ENCODE measurements around the gene FBXO33. TPM values are rescaled to one million over a fixed set of nuclear protein-coding genes. Genes with fewer than 3 reads are reported as not detected.

Gene FBXO33
- total and polyA plus RNA-seq, 2 experiments from 2014 or later = 9.0 to 21.4 TPM

- TF ChIP-seq EZH2phosphoT487 (IDR thresholded peaks at IDR 0.05; ENCODE audit: insufficient read depth, low read depth) = no peak
- TF ChIP-seq EZH2 (IDR thresholded peaks at IDR 0.05; ENCODE audit: insufficient read depth, poor library complexity, severe bottlenecking) = no peak
- Histone ChIP-seq H3K9me3 (ENCODE audit: low read depth) (no peaks in the 10 kb centered on the region), H3K9me2 (ENCODE audit: insufficient read depth) (no peaks in the 10 kb centered on the region), H3K4me3 (no peak overlapping the region), H2AFZ (no peak overlapping the region), H3K27ac (no peak overlapping the region), H4K20me1 (ENCODE audit: insufficient read depth) (no peaks in the 10 kb centered on the region), H3K4me1 (ENCODE audit: insufficient read depth) (no peaks in the 10 kb centered on the region), H3F3A (ENCODE audit: insufficient read depth) (no peaks in the 10 kb centered on the region), H3K4me2 (ENCODE audit: unreplicated experiment) (no peak overlapping the region), H3K36me3 (ENCODE audit: low read depth) (no peaks in the 10 kb centered on the region), H3K9ac (no peak overlapping the region), H3K79me2 (ENCODE audit: insufficient read depth) (no peaks in the 10 kb centered on the region), H3K27me3 (replicated peaks; ENCODE audit: insufficient read depth) (no peaks in the 10 kb centered on the region)
- no peak for DNase-seq
- in situ Hi-C loops (cut with MboI) = no loop called here
- 82 to 84% methylated on average over 14 of the region's 14 CpGs for WGBS, 2 experiments (ENCODE audit: low coverage in 1 of 2, low lambda C conversion rate in 2 of 2, missing lambda C conversion rate in 2 of 2)
Measured at GRCh38 chr14:39442293-39442692, 10.1 kb upstream of the FBXO33 start.

- in situ Hi-C loops (cut with MboI) = no loop called here
- H3F3A ChIP-seq (ENCODE audit: insufficient read depth) = no peaks in the 10 kb centered on the region
- 81 to 87% methylated on average over 6 of the region's 6 CpGs for WGBS, 2 experiments (ENCODE audit: low coverage in 1 of 2, low lambda C conversion rate in 2 of 2, missing lambda C conversion rate in 2 of 2)
- no peaks in the 10 kb centered on the region for H3K4me1 ChIP-seq (ENCODE audit: insufficient read depth)
- no peak overlapping the region for H3K4me3 ChIP-seq
- H3K9me2 ChIP-seq (ENCODE audit: insufficient read depth) = no peaks in the 10 kb centered on the region
- no peak overlapping the region for H2AFZ ChIP-seq
- H3K4me2 ChIP-seq (ENCODE audit: unreplicated experiment) = no peak overlapping the region
- no peaks in the 10 kb centered on the region for H3K36me3 ChIP-seq (ENCODE audit: low read depth)
- TF ChIP-seq EZH2phosphoT487 (IDR thresholded peaks at IDR 0.05; ENCODE audit: insufficient read depth, low read depth) (no peak), EZH2 (IDR thresholded peaks at IDR 0.05; ENCODE audit: insufficient read depth, poor library complexity, severe bottlenecking) (no peak)
- no peak overlapping the region for H3K27ac ChIP-seq
- DNase-seq = no peak
- H3K27me3 ChIP-seq (replicated peaks; ENCODE audit: insufficient read depth) = no peaks in the 10 kb centered on the region
- no peaks in the 10 kb centered on the region for H3K79me2 ChIP-seq (ENCODE audit: insufficient read depth)
- H4K20me1 ChIP-seq (ENCODE audit: insufficient read depth) = no peaks in the 10 kb centered on the region
- no peak overlapping the region for H3K9ac ChIP-seq
- H3K9me3 ChIP-seq (ENCODE audit: low read depth) = no peaks in the 10 kb centered on the region
Measured at GRCh38 chr14:39441805-39442204, 9.6 kb upstream of the FBXO33 start.

- H2AFZ ChIP-seq = no peak overlapping the region
- H3K27me3 ChIP-seq (replicated peaks; ENCODE audit: insufficient read depth) = no peaks in the 10 kb centered on the region
- 58 to 72% methylated on average over 5 of the region's 5 CpGs for WGBS, 2 experiments (ENCODE audit: low coverage in 1 of 2, low lambda C conversion rate in 2 of 2, missing lambda C conversion rate in 2 of 2)
- H3K4me2 ChIP-seq (ENCODE audit: unreplicated experiment) = no peak overlapping the region
- TF ChIP-seq EZH2 (IDR thresholded peaks at IDR 0.05; ENCODE audit: insufficient read depth, poor library complexity, severe bottlenecking) (no peak), EZH2phosphoT487 (IDR thresholded peaks at IDR 0.05; ENCODE audit: insufficient read depth, low read depth) (no peak)
- no peaks in the 10 kb centered on the region for H3K9me3 ChIP-seq (ENCODE audit: low read depth)
- DNase-seq = no peak
- no peaks in the 10 kb centered on the region for H3K36me3 ChIP-seq (ENCODE audit: low read depth)
- in situ Hi-C loops (cut with MboI) = no loop called here
- no peaks in the 10 kb centered on the region for H3K4me1 ChIP-seq (ENCODE audit: insufficient read depth)
- H3K9me2 ChIP-seq (ENCODE audit: insufficient read depth) = no peaks in the 10 kb centered on the region
- no peaks in the 10 kb centered on the region for H3K79me2 ChIP-seq (ENCODE audit: insufficient read depth)
- no peak overlapping the region for H3K4me3 ChIP-seq
- H3F3A ChIP-seq (ENCODE audit: insufficient read depth) = no peaks in the 10 kb centered on the region
- H3K27ac ChIP-seq = no peak overlapping the region
- no peak overlapping the region for H3K9ac ChIP-seq
- H4K20me1 ChIP-seq (ENCODE audit: insufficient read depth) = no peaks in the 10 kb centered on the region
Measured at GRCh38 chr14:39440975-39441374, 8.7 kb upstream of the FBXO33 start.

- WGBS, 2 experiments (ENCODE audit: low coverage in 1 of 2, low lambda C conversion rate in 2 of 2, missing lambda C conversion rate in 2 of 2) = 72 to 73% methylated on average over 6 of the region's 6 CpGs
- no peak overlapping the region for H3K9ac ChIP-seq
- 0 out of 2 replicates have a peak, but pooled peaks cover 11% of the 10 kb centered on the region for H3F3A ChIP-seq (ENCODE audit: insufficient read depth)
Measured at GRCh38 chr14:39435241-39435640, 3.0 kb upstream of the FBXO33 start.

GRCh38 chr14:39434401-39434800 is 2.2 kb upstream of the FBXO33 start:
- Histone ChIP-seq H2AFZ (no peak overlapping the region), H3K4me1 (ENCODE audit: insufficient read depth) (peaks cover 13% of the 10 kb centered on the region), H3K4me2 (ENCODE audit: unreplicated experiment) (no peak overlapping the region), H3K4me3 (no peak overlapping the region), H3K27me3 (replicated peaks; ENCODE audit: insufficient read depth) (no peaks in the 10 kb centered on the region), H3K36me3 (ENCODE audit: low read depth) (no peaks in the 10 kb centered on the region), H3K9me3 (ENCODE audit: low read depth) (no peaks in the 10 kb centered on the region), H3K27ac (no peak overlapping the region), H4K20me1 (ENCODE audit: insufficient read depth) (no peaks in the 10 kb centered on the region), H3K79me2 (ENCODE audit: insufficient read depth) (peaks cover 22% of the 10 kb centered on the region), H3K9ac (no peak overlapping the region), H3F3A (ENCODE audit: insufficient read depth) (0 out of 2 replicates have a peak, but pooled peaks cover 11% of the 10 kb centered on the region), H3K9me2 (ENCODE audit: insufficient read depth) (no peaks in the 10 kb centered on the region)
- WGBS, 2 experiments (ENCODE audit: low coverage in 1 of 2, low lambda C conversion rate in 2 of 2, missing lambda C conversion rate in 2 of 2) = 78 to 83% methylated on average over 2 of the region's 2 CpGs
- no peak for TF ChIP-seq EZH2phosphoT487 (IDR thresholded peaks at IDR 0.05; ENCODE audit: insufficient read depth, low read depth)
- TF ChIP-seq EZH2 (IDR thresholded peaks at IDR 0.05; ENCODE audit: insufficient read depth, poor library complexity, severe bottlenecking) = no peak
- in situ Hi-C loops (cut with MboI) = no loop called here
- no peak for DNase-seq

More at GRCh38 chr14:39435241-39435640, 3.0 kb upstream of the FBXO33 start:
- Histone ChIP-seq H3K27ac (no peak overlapping the region), H3K4me2 (ENCODE audit: unreplicated experiment) (no peak overlapping the region), H3K36me3 (ENCODE audit: low read depth) (no peaks in the 10 kb centered on the region), H3K4me3 (no peak overlapping the region), H3K9me3 (ENCODE audit: low read depth) (no peaks in the 10 kb centered on the region), H3K79me2 (ENCODE audit: insufficient read depth) (peaks cover 14% of the 10 kb centered on the region), H3K4me1 (ENCODE audit: insufficient read depth) (peaks cover 5% of the 10 kb centered on the region), H4K20me1 (ENCODE audit: insufficient read depth) (no peaks in the 10 kb centered on the region), H3K27me3 (replicated peaks; ENCODE audit: insufficient read depth) (no peaks in the 10 kb centered on the region), H3K9me2 (ENCODE audit: insufficient read depth) (no peaks in the 10 kb centered on the region), H2AFZ (no peak overlapping the region)
- TF ChIP-seq EZH2 (IDR thresholded peaks at IDR 0.05; ENCODE audit: insufficient read depth, poor library complexity, severe bottlenecking) (no peak), EZH2phosphoT487 (IDR thresholded peaks at IDR 0.05; ENCODE audit: insufficient read depth, low read depth) (no peak)
- in situ Hi-C loops (cut with MboI) = no loop called here
- DNase-seq = no peak

Measured in GM23248 (cell line).